Caco-2 (cell line): ENCODE data around the gene RAF1. TPM values are rescaled to one million over a fixed set of nuclear protein-coding genes. Genes with fewer than 3 reads are reported as not detected.
"Not testable (repeated sequence)": the region's sequence is repeated elsewhere in the genome, so short reads cannot be mapped to it uniquely, and the experiment has no call there.

Source experiments
- BruUV-seq: library from RNA; stranded (reverse); fragments of 400-500 nt; replicated peaks from 2 replicates; lab custom pipeline; 2021; lab: Mats Ljungman, UMichigan
- CTCF ChIA-PET: fragments of 300-600 bp; sonication (Branson Sonifier 250); formaldehyde crosslinking; loops from one replicate; lab custom pipeline; 2022; ENCODE audit warnings: antibody characterized with exemption; lab: Charles Lee
- POLR2A ChIA-PET: fragments of 300-600 bp; sonication (Branson Sonifier 250); formaldehyde crosslinking; loops from one replicate; lab custom pipeline; 2022; ENCODE audit warnings: antibody characterized with exemption; lab: Charles Lee
- DNase-seq, 2 experiments: peaks; one replicate each; pipeline versions ENCODE4 v3.0.0 to v3.0.0-alpha.2; 2020 to 2022
- H3K27me3 ChIP-seq: replicated peaks from 2 replicates; pipeline ENCODE4 v1.6.0; 2011; ENCODE audit warnings: low read length; ENCODE audit not compliant: control insufficient read depth, insufficient read depth
- H3K36me3 ChIP-seq: 2 replicates; pipeline ENCODE4 v1.5.1; 2011; ENCODE audit warnings: low read length; ENCODE audit not compliant: control insufficient read depth, insufficient read depth
- H3K4me1 ChIP-seq: fragments of 250-450 bp; sonication (Bioruptor Pico); 2 replicates; pipeline ENCODE4 v1.5.1; 2020; ENCODE audit warnings: mild to moderate bottlenecking
- H3K4me3 ChIP-seq: 2 replicates; pipeline ENCODE4 v1.5.1; 2011; ENCODE audit warnings: low read depth, mild to moderate bottlenecking, control low read depth, low read length
- H3K9me3 ChIP-seq: fragments of 250-450 bp; sonication (Bioruptor Pico); 2 replicates; pipeline ENCODE4 v1.5.1; 2020; ENCODE audit warnings: mild to moderate bottlenecking, moderate library complexity
- H3K27ac Mint-ChIP-seq: one replicate; pipeline ENCODE4 v1.8.0; 2022; ENCODE audit warnings: mixed read lengths; ENCODE audit not compliant: unreplicated experiment
- H3K27me3 Mint-ChIP-seq: one replicate; pipeline ENCODE4 v1.8.0; 2022; ENCODE audit warnings: mixed read lengths; ENCODE audit not compliant: insufficient read depth, unreplicated experiment
- H3K36me3 Mint-ChIP-seq: one replicate; pipeline ENCODE4 v1.8.0; 2022; ENCODE audit warnings: mild to moderate bottlenecking, mixed read lengths; ENCODE audit not compliant: insufficient read depth, unreplicated experiment
- H3K4me1 Mint-ChIP-seq: one replicate; pipeline ENCODE4 v1.8.0; 2022; ENCODE audit warnings: low read depth, mixed read lengths; ENCODE audit not compliant: unreplicated experiment
- H3K4me3 Mint-ChIP-seq: one replicate; pipeline ENCODE4 v1.8.0; 2022; ENCODE audit warnings: mild to moderate bottlenecking, moderate library complexity, mixed read lengths; ENCODE audit not compliant: unreplicated experiment
- H3K9me3 Mint-ChIP-seq: one replicate; pipeline ENCODE4 v1.8.0; 2022; ENCODE audit warnings: mixed read lengths; ENCODE audit not compliant: unreplicated experiment
- CTCF ChIP-seq, 2 experiments: fragments of 200-600 bp in 1 of 2; IDR thresholded peaks; 1 replicate in 1 of 2; 2 replicates in 1 of 2; pipeline versions ENCODE4 v1.5.1 to v1.8.0; 2011 to 2022; ENCODE audit warnings: antibody characterized with exemption in 1 of 2, control low read depth in 1 of 2, inconsistent platforms in 1 of 2, low read depth in 1 of 2, low read length in 1 of 2, mild to moderate bottlenecking in 1 of 2, moderate library complexity in 1 of 2; ENCODE audit not compliant: insufficient read depth in 1 of 2, severe bottlenecking in 1 of 2, unreplicated experiment in 1 of 2
- intact Hi-C: fragments of 100-400 bp; cut with micrococcal nuclease; formaldehyde crosslinking; loops from one replicate; pipeline ENCODE4 v1.10.0; 2022; ENCODE audit not compliant: unreplicated experiment
- total RNA-seq: library from RNA; stranded (reverse); gene quantifications from 2 replicates; pipeline ENCODE4 v1.2.3, GENCODE V29; 2022

RAF1 gene
- total RNA-seq, 1 experiment from 2014 or later = 93.6 TPM

- intact Hi-C loops = no loop called here
- Mint-ChIP-seq H3K9me3 (no peaks in the 10 kb centered on the region), H3K4me1 (peaks cover 5% of the 10 kb centered on the region), H3K4me3 (no peak overlapping the region), H3K36me3 (peaks cover 51% of the 10 kb centered on the region), H3K27me3 (no peaks in the 10 kb centered on the region), H3K27ac (no peak overlapping the region)
- CTCF ChIA-PET = no interaction called here
- Histone ChIP-seq H3K36me3 (no peaks in the 10 kb centered on the region), H3K9me3 (no peaks in the 10 kb centered on the region), H3K4me3 (no peak overlapping the region), H3K27me3 (no peaks in the 10 kb centered on the region), H3K4me1 (peaks cover 6% of the 10 kb centered on the region; the same call in 1 of the 2 replicates)
- POLR2A ChIA-PET = no interaction called here
- TF ChIP-seq CTCF (IDR thresholded peaks at IDR 0.05; ENCODE audit: insufficient read depth in 1 of 2, low read depth in 1 of 2, low read length in 1 of 2, severe bottlenecking in 1 of 2, unreplicated experiment in 1 of 2) = no peak
- DNase-seq = no peak
- no TSS peak for BruUV-seq
These were observed 25.8 kb downstream of the RAF1 start for GRCh38 chr3:12638105-12638504.

GRCh38 chr3:12633108-12633507 is 30.8 kb downstream of the RAF1 start:
- H3K36me3 ChIP-seq = no peaks in the 10 kb centered on the region
- no peak for TF ChIP-seq CTCF (IDR thresholded peaks at IDR 0.05; ENCODE audit: insufficient read depth in 1 of 2, low read depth in 1 of 2, low read length in 1 of 2, severe bottlenecking in 1 of 2, unreplicated experiment in 1 of 2)
- no peak overlapping the region for H3K27ac Mint-ChIP-seq
- H3K4me3 ChIP-seq = no peak overlapping the region
- intact Hi-C loops = no loop called here
- H3K9me3 ChIP-seq = no peaks in the 10 kb centered on the region
- no peaks in the 10 kb centered on the region for H3K27me3 ChIP-seq
- no peak overlapping the region for H3K4me3 Mint-ChIP-seq
- H3K27me3 Mint-ChIP-seq = no peaks in the 10 kb centered on the region
- peaks cover 25% of the 10 kb centered on the region for H3K36me3 Mint-ChIP-seq
- DNase-seq = no peak
- H3K4me1 Mint-ChIP-seq = no peaks in the 10 kb centered on the region
- POLR2A ChIA-PET = no interaction called here
- CTCF ChIA-PET = no interaction called here
- peaks cover 5% of the 10 kb centered on the region; the same call in 1 of the 2 replicates for H3K4me1 ChIP-seq
- BruUV-seq = no TSS peak
- H3K9me3 Mint-ChIP-seq = no peaks in the 10 kb centered on the region

GRCh38 chr3:12632523-12632922 is 31.4 kb downstream of the RAF1 start:
- H3K36me3 ChIP-seq = no peaks in the 10 kb centered on the region
- H3K4me1 ChIP-seq = peaks cover 5% of the 10 kb centered on the region; the same call in 1 of the 2 replicates
- H3K4me3 Mint-ChIP-seq = no peak overlapping the region
- H3K9me3 ChIP-seq = no peaks in the 10 kb centered on the region
- H3K27ac Mint-ChIP-seq = no peak overlapping the region
- no peaks in the 10 kb centered on the region for H3K27me3 ChIP-seq
- no peak for TF ChIP-seq CTCF (IDR thresholded peaks at IDR 0.05; ENCODE audit: insufficient read depth in 1 of 2, low read depth in 1 of 2, low read length in 1 of 2, severe bottlenecking in 1 of 2, unreplicated experiment in 1 of 2)
- H3K4me1 Mint-ChIP-seq = peaks cover 2% of the 10 kb centered on the region
- H3K4me3 ChIP-seq = no peak overlapping the region
- no TSS peak for BruUV-seq
- H3K36me3 Mint-ChIP-seq = peaks cover 30% of the 10 kb centered on the region
- CTCF ChIA-PET = no interaction called here
- no peaks in the 10 kb centered on the region for H3K9me3 Mint-ChIP-seq
- POLR2A ChIA-PET = no interaction called here
- intact Hi-C loops = no loop called here
- no peaks in the 10 kb centered on the region for H3K27me3 Mint-ChIP-seq
- no peak for DNase-seq

- H3K27ac Mint-ChIP-seq, H3K27me3 ChIP-seq, H3K4me1 Mint-ChIP-seq, CTCF ChIA-PET, intact Hi-C loops, H3K4me3 ChIP-seq, H3K4me1 ChIP-seq, POLR2A ChIA-PET, H3K36me3 ChIP-seq, H3K27me3 Mint-ChIP-seq, DNase-seq, H3K4me3 Mint-ChIP-seq, BruUV-seq, H3K9me3 ChIP-seq, H3K9me3 Mint-ChIP-seq: not testable (repeated sequence)
- H3K36me3 Mint-ChIP-seq = peaks cover 21% of the 10 kb centered on the region
These were observed 33.1 kb downstream of the RAF1 start for GRCh38 chr3:12630843-12631242.
